GM10248 (cell line): ENCODE data around the gene CABP1.
A peak's percentile ranks its signal among the peaks of the same experiment; 100 is the strongest.

Experiments used
- CTCF ChIA-PET: fragments of 300-600 bp; sonication (Branson Sonifier 250); formaldehyde crosslinking; extraction: SDS; loops from one replicate; lab custom pipeline; 2021; ENCODE audit warnings: antibody characterized with exemption; lab: Yijun Ruan, JAX
- POLR2A ChIA-PET: fragments of 350-650 bp; sonication (Branson Sonifier 250); formaldehyde crosslinking; extraction: SDS; loops from one replicate; lab custom pipeline; 2020; ENCODE audit warnings: antibody characterized with exemption; lab: Yijun Ruan, JAX
- DNase-seq: peaks from one replicate; pipeline ENCODE4 v3.0.0; 2012; ENCODE audit errors: extremely low spot score
- CTCF ChIP-seq: IDR thresholded peaks from 2 replicates; pipeline ENCODE4 v1.5.1; 2012; ENCODE audit warnings: mild to moderate bottlenecking, low read depth; ENCODE audit errors: extremely low read depth, missing control alignments, control extremely low read depth

The CABP1 gene

GRCh38 chr12:120639771-120640721, at the start of gene CABP1:
TSS of gene CABP1 (plus strand) at chr12:120640626. CDS start at chr12:120640686, 60 bp downstream.
- DNase-seq = peak; percentile 87
- ChIA-PET CTCF (interaction anchor here (1.2 to 1.7 kb wide), 3 partner anchors 9 to 61 kb away, joined by 3 to 5 read pairs (median 3); no protein-coding TSS in a partner anchor), POLR2A (interaction anchor here (0.6 kb wide), 1 partner anchor 38 kb away, joined by 6 read pairs; no protein-coding TSS in a partner anchor)
- TF ChIP-seq CTCF = peak; percentile 46

- TF ChIP-seq CTCF = no peak
- POLR2A ChIA-PET = interaction anchor here (0.6 kb wide), 1 partner anchor 395 kb away, joined by 4 read pairs; no protein-coding TSS in a partner anchor
- peak; percentile 4 for DNase-seq
- CTCF ChIA-PET = interaction anchor here (1.4 to 1.6 kb wide), 2 partner anchors 8 to 10 kb away, joined by 3 to 6 read pairs; partner anchors contain the start of gene POP5
Observed at GRCh38 chr12:120590741-120591407, 49.6 kb upstream of the CABP1 start.

GRCh38 chr12:120592121-120593049, 48.0 kb upstream of the CABP1 start:
- POLR2A ChIA-PET = no interaction called here
- CTCF ChIA-PET = interaction anchor here (1.4 to 1.6 kb wide), 2 partner anchors 10 to 11 kb away, joined by 3 to 6 read pairs; partner anchors contain the start of gene POP5
- TF ChIP-seq CTCF = no peak

GRCh38 chr12:120596901-120597300, 43.5 kb upstream of the CABP1 start:
- TF ChIP-seq CTCF = no peak
- no peak for DNase-seq
- ChIA-PET POLR2A (interaction anchor here (0.8 kb wide), 1 partner anchor 232 kb away, joined by 3 read pairs; no protein-coding TSS in a partner anchor), CTCF (interaction anchor here (1.1 to 2.0 kb wide), 3 partner anchors 14 to 53 kb away, joined by 3 to 11 read pairs (median 5); no protein-coding TSS in a partner anchor)

More at GRCh38 chr12:120592121-120593049, 48.0 kb upstream of the CABP1 start:
- DNase-seq = no peak

- CTCF ChIA-PET = interaction anchor here (1.1 to 2.0 kb wide), 2 partner anchors 15 to 50 kb away, joined by 3 to 11 read pairs; no protein-coding TSS in a partner anchor
- DNase-seq = no peak
- no peak for TF ChIP-seq CTCF
- POLR2A ChIA-PET = interaction anchor here (1.2 kb wide), 1 partner anchor 16 kb away, joined by 4 read pairs; the partner anchor contains the start of gene POP5
Observed at GRCh38 chr12:120597861-120598260, 42.6 kb upstream of the CABP1 start.
